Osteocyte (in vitro differentiated cells): ENCODE measurements around the gene SLC48A1. TPM values are rescaled to one million over a fixed set of nuclear protein-coding genes. Genes with fewer than 3 reads are reported as not detected.
A peak's percentile ranks its signal among the peaks of the same experiment; 100 is the strongest.

Experiments
- DNase-seq: peaks from one replicate; pipeline ENCODE4 v3.0.0; 2021; ENCODE audit warnings: mixed read lengths; ENCODE audit not compliant: unreplicated experiment; ENCODE audit errors: extremely low spot score
- H3K27ac Mint-ChIP-seq: one replicate; pipeline ENCODE4 v1.8.0; 2021; ENCODE audit warnings: mild to moderate bottlenecking, mixed read lengths; ENCODE audit not compliant: unreplicated experiment
- H3K27me3 Mint-ChIP-seq: one replicate; pipeline ENCODE4 v1.8.0; 2021; ENCODE audit warnings: mixed read lengths; ENCODE audit not compliant: unreplicated experiment
- H3K36me3 Mint-ChIP-seq: one replicate; pipeline ENCODE4 v1.8.0; 2021; ENCODE audit warnings: mixed read lengths; ENCODE audit not compliant: unreplicated experiment
- H3K4me1 Mint-ChIP-seq: one replicate; pipeline ENCODE4 v1.8.0; 2021; ENCODE audit warnings: mixed read lengths; ENCODE audit not compliant: unreplicated experiment
- H3K4me3 Mint-ChIP-seq: one replicate; pipeline ENCODE4 v1.8.0; 2021; ENCODE audit warnings: mild to moderate bottlenecking, moderate library complexity, mixed read lengths; ENCODE audit not compliant: unreplicated experiment
- H3K9me3 Mint-ChIP-seq: one replicate; pipeline ENCODE4 v1.8.0; 2021; ENCODE audit warnings: mixed read lengths; ENCODE audit not compliant: unreplicated experiment
- CTCF ChIP-seq: fragments of 200-600 bp; sonication (generic); IDR thresholded peaks from 2 replicates; pipeline ENCODE4 v1.5.0; 2021; ENCODE audit warnings: antibody characterized with exemption, mild to moderate bottlenecking, moderate library complexity
- total RNA-seq: library from RNA; stranded (reverse); gene quantifications from 2 replicates; pipeline ENCODE4 v1.2.1, GENCODE V29; 2021

SLC48A1 gene
- total RNA-seq, 1 donor from 2014 or later, result 21.2 TPM

- Mint-ChIP-seq H3K27me3 (no peaks in the 10 kb centered on the region), H3K4me3 (no peak overlapping the region), H3K27ac (peak overlapping the region; percentile 71), H3K4me1 (peaks cover 42% of the 10 kb centered on the region), H3K36me3 (no peaks in the 10 kb centered on the region), H3K9me3 (no peaks in the 10 kb centered on the region)
- no peak for TF ChIP-seq CTCF
- no peak for DNase-seq
These were observed 4.1 kb downstream of the SLC48A1 start for GRCh38 chr12:47777151-47777550.

GRCh38 chr12:47777741-47778558, 4.9 kb downstream of the SLC48A1 start:
- no peak for TF ChIP-seq CTCF
- H3K36me3 Mint-ChIP-seq, result peaks cover 3% of the 10 kb centered on the region
- no peaks in the 10 kb centered on the region for H3K27me3 Mint-ChIP-seq
- peaks cover 42% of the 10 kb centered on the region for H3K4me1 Mint-ChIP-seq
- H3K9me3 Mint-ChIP-seq, result no peaks in the 10 kb centered on the region
- no peak for DNase-seq
- H3K4me3 Mint-ChIP-seq, result no peak overlapping the region
- H3K27ac Mint-ChIP-seq, result no peak overlapping the region

GRCh38 chr12:47778881-47779280, 5.8 kb downstream of the SLC48A1 start:
- Mint-ChIP-seq H3K9me3 (no peaks in the 10 kb centered on the region), H3K27me3 (no peaks in the 10 kb centered on the region), H3K4me1 (peaks cover 38% of the 10 kb centered on the region), H3K27ac (no peak overlapping the region), H3K36me3 (peaks cover 3% of the 10 kb centered on the region), H3K4me3 (no peak overlapping the region)
- no peak for TF ChIP-seq CTCF
- no peak for DNase-seq

- H3K4me3 Mint-ChIP-seq, result no peak overlapping the region
- H3K27ac Mint-ChIP-seq, result no peak overlapping the region
- DNase-seq, result peak; percentile 96
- no peaks in the 10 kb centered on the region for H3K27me3 Mint-ChIP-seq
- H3K36me3 Mint-ChIP-seq, result peaks cover 3% of the 10 kb centered on the region
- TF ChIP-seq CTCF, result peak; percentile 92
- peaks cover 33% of the 10 kb centered on the region for H3K4me1 Mint-ChIP-seq
- no peaks in the 10 kb centered on the region for H3K9me3 Mint-ChIP-seq
These were observed 6.4 kb downstream of the SLC48A1 start for GRCh38 chr12:47779301-47779942.

- TF ChIP-seq CTCF, result no peak
- H3K4me3 Mint-ChIP-seq, result no peak overlapping the region
- H3K27me3 Mint-ChIP-seq, result no peaks in the 10 kb centered on the region
- H3K4me1 Mint-ChIP-seq, result peaks cover 27% of the 10 kb centered on the region
- no peak overlapping the region for H3K27ac Mint-ChIP-seq
- no peaks in the 10 kb centered on the region for H3K9me3 Mint-ChIP-seq
- peaks cover 9% of the 10 kb centered on the region for H3K36me3 Mint-ChIP-seq
- DNase-seq, result no peak
These were observed 7.0 kb downstream of the SLC48A1 start for GRCh38 chr12:47779943-47780504.
